ENCODE results near the gene SCAF1. TPM values are rescaled to one million over a fixed set of nuclear protein-coding genes. Genes with fewer than 3 reads are reported as not detected.
A peak's percentile ranks its signal among the peaks of the same experiment; 100 is the strongest.

SCAF1 gene
- total RNA-seq, 1 experiment from 2014 or later = 16.3 TPM

DNA sequence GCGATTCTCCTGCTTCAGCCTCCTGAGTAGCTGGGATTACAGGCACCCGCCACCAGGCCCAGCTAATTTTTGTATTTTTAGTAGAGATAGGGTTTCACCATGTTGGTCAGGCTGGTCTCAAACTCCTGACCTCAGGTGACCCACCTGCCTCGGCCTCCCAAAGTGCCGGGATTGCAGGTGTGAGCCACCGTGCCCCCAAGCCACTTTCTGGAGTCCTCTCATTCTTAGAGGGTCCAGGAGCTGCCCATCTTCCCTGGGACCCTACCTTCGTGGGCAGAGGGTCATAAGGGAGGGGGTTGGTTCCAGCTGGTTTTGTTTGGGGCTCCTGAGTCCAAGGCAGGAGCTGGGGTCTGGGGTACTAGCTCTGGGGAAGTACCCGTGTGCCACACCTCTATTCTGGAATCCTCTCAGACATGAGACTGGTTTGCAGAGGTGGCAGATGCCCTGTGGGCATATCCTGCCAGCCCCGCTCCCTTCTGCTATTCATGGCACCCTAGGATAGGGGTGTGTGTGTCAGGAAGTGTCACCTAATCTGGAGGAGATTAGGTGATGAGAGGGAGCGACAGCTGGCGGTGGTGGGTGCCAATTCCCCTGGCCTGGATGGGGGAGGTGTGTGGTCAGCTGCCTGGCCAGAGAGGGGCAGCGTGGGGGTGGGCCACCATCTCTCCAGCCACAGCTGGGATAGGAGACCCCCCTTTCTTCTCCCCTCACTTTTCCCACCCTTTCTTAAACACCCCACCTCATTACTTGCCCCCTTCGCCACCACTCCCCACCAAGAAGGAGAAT, 37.2 kb downstream of the SCAF1 start:
- Histone ChIP-seq H3K36me3 (peaks cover 39% of the 10 kb centered on the region), H3K9me3 (replicated peaks) (no peaks in the 10 kb centered on the region), H3K4me3 (peak overlapping the region; percentile 94), H3K27ac (peak overlapping the region; percentile 50), H3K4me1 (peaks cover 18% of the 10 kb centered on the region), H3K27me3 (no peaks in the 10 kb centered on the region)
- DNase-seq = peak; percentile 78 to 83

DNA sequence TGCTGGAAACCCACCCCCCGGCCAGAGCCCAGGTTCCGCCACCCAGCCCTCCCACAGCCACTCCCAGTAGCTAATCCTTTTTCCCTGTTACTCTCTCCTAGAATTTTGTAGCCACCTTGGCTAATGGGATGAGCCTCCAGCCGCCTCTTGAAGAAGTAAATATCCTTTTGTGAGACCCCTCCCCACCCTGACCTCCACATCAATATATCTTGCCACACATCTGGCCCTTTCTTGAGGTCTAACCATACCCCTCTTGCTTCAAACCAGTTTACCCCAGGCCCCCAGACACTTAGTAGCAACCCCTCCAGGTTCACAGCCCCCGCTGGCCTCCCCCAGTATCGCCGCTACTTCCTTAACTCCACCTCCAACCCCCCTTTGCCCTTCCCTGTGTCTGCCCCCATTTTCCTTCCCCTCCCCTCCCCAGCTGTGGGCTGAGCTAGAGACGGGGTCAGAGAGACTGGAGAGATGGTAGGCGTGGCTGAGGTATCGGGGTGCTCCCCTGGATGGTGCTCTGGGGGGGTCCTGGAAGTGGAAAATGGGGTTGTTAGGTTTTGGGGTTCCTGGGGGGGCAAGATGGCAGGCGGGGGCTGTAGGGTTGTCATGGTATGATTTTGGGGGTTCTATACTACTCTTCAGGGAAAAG, 37.9 kb downstream of the SCAF1 start:
- Histone ChIP-seq H3K4me3 (peak overlapping the region; percentile 94), H3K36me3 (peaks cover 46% of the 10 kb centered on the region), H3K27ac (peak overlapping the region; percentile 50), H3K9me3 (replicated peaks) (no peaks in the 10 kb centered on the region), H3K27me3 (no peaks in the 10 kb centered on the region), H3K4me1 (peaks cover 18% of the 10 kb centered on the region)
- peak in 1 of 2 experiments; percentile 41 for DNase-seq

DNA sequence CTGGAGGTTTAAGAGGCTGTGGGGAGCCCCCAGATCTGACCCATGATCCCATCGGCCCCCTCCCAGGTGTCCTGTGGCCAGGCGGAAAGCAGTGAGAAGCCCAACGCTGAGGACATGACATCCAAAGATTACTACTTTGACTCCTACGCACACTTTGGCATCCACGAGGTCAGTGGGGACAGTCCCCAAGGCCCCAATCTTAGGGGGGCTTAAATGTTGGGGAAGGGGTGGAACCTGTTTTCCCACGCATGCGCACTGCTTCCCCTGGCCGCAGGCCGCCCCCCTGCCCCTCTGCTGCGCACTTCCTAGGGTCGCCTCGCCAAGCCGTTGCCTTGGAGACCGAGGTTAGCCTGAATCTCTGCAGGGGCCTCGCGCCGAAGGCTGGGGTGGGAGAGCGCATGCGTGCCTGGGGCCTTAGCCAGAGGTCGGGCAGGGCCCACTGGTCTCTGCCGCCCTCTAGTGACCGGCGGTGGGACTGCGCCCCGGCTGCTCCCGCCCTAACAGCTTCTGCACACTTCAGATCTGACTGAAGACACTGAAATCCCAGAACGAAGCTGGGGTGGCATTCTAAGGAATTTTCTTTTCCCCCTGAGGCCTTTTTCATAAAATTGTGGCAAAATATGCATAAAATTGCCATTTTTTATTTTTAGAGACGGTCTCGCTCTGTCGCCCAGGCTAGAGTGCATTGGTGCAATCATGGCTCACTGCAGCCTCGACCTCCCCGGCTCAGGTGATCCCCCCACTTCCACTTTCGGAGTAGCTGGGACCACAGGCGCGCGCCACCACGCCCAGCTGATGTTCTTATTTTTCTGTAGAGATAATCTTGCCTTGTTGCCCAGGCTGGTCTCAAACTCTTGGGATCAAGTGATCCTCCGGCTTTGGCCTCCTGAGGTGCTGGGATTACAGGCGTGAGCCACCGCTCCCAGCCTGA, 38.7 kb downstream of the SCAF1 start:
- Histone ChIP-seq H3K36me3 (peaks cover 53% of the 10 kb centered on the region), H3K27me3 (no peaks in the 10 kb centered on the region), H3K4me3 (peak overlapping the region; percentile 94; the same call in 1 of the 2 replicates), H3K9me3 (replicated peaks) (no peaks in the 10 kb centered on the region), H3K4me1 (peaks cover 18% of the 10 kb centered on the region), H3K27ac (peak overlapping the region; percentile 50; the same call in 1 of the 2 replicates)
- DNase-seq = peak; percentile 92 to 95

DNA sequence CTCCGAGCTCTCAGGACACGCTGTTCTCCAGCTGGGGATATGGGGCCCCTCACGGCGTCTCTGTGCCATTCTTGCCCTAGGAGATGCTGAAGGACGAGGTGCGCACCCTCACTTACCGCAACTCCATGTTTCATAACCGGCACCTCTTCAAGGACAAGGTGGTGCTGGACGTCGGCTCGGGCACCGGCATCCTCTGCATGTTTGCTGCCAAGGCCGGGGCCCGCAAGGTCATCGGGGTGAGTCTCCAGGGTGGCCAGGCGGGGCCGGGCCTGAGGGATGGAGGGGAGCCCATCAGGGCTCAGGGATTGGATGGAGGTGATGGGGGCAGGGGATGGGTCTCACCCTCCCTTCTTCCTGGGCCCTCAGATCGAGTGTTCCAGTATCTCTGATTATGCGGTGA, 39.8 kb downstream of the SCAF1 start:
- H3K9me3 ChIP-seq (replicated peaks) = no peaks in the 10 kb centered on the region
- no peaks in the 10 kb centered on the region for H3K27me3 ChIP-seq
- H3K4me1 ChIP-seq = peaks cover 18% of the 10 kb centered on the region
- H3K4me3 ChIP-seq = no peak overlapping the region
- peaks cover 60% of the 10 kb centered on the region for H3K36me3 ChIP-seq
- DNase-seq = no peak
- H3K27ac ChIP-seq = no peak overlapping the region

DNA sequence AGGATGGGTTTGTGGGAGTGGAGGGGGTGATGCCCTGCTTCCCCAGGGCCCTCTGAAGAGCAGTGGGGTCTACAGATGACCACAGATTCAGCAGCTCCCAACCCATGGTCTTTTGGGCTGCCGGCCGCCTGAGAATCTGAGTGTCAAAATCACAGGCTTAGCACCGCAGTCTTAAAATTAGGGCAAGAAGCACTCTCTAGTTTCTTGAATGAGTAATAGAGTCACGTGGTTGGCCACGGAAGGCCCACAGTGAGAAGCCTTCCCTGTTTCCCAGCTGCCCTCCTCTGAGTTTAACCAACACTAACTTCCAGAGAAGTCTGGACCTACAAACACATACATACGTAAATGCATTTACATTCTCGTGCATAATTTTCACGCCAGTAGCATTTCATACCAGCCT, 40.3 kb downstream of the SCAF1 start:
- Histone ChIP-seq H3K9me3 (replicated peaks) (no peaks in the 10 kb centered on the region), H3K36me3 (peaks cover 64% of the 10 kb centered on the region), H3K4me1 (peaks cover 18% of the 10 kb centered on the region), H3K27ac (no peak overlapping the region), H3K4me3 (no peak overlapping the region), H3K27me3 (no peaks in the 10 kb centered on the region)
- DNase-seq = no peak

DNA sequence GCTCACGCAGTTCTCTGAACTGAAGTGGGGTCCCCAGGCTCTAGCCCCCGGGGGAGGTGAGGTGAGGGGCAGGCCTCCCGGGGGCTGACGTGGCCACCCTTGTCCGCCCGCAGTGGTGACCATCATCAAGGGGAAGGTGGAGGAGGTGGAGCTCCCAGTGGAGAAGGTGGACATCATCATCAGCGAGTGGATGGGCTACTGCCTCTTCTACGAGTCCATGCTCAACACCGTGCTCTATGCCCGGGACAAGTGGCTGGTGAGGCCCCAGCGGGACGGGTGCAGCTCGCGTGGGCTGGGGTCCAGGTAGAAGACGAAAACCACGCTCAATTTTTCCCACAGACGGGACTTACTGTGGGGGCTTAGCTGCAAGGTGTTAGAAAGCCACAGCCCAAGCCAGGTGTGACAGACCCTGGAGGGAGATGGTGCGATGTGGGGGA, 41.8 kb downstream of the SCAF1 start:
- Histone ChIP-seq H3K9me3 (replicated peaks) (no peaks in the 10 kb centered on the region), H3K27ac (no peak overlapping the region), H3K4me3 (no peak overlapping the region), H3K36me3 (peaks cover 74% of the 10 kb centered on the region), H3K27me3 (no peaks in the 10 kb centered on the region), H3K4me1 (peaks cover 17% of the 10 kb centered on the region)
- no peak for DNase-seq

DNA sequence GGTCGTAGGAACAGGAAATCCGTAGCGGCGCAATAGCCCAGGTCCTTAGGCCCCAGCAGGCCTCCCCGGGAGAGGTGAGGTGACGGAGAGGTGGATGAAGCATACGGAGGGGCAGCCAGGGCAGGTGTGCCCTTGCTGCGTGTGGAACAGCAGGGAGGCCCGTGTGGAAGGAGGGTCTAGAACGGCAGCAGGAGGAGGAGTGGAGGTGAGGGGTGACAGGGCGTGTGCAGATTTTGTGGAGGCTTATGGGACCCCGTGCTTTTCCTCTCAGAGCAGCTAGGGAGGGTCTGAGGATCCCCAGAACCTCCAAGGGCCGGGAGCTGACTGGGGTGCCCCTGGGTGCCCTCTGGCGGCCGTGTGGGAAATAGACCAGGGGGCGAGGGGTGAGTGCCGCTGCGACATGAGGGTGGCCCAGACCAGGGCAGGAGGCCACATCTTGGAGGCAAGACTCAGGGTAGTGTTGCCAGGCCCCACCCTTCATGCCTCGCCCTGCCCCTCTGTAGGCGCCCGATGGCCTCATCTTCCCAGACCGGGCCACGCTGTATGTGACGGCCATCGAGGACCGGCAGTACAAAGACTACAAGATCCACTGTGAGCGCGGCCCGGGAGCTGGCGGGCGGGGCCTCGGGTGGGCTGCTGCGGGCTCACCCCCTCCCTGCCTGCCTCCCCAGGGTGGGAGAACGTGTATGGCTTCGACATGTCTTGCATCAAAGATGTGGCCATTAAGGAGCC, 42.4 kb downstream of the SCAF1 start:
- no peaks in the 10 kb centered on the region for H3K9me3 ChIP-seq (replicated peaks)
- peaks cover 13% of the 10 kb centered on the region for H3K4me1 ChIP-seq
- H3K27me3 ChIP-seq = no peaks in the 10 kb centered on the region
- H3K27ac ChIP-seq = no peak overlapping the region
- H3K36me3 ChIP-seq = peaks cover 80% of the 10 kb centered on the region
- DNase-seq = no peak
- no peak overlapping the region for H3K4me3 ChIP-seq

DNA sequence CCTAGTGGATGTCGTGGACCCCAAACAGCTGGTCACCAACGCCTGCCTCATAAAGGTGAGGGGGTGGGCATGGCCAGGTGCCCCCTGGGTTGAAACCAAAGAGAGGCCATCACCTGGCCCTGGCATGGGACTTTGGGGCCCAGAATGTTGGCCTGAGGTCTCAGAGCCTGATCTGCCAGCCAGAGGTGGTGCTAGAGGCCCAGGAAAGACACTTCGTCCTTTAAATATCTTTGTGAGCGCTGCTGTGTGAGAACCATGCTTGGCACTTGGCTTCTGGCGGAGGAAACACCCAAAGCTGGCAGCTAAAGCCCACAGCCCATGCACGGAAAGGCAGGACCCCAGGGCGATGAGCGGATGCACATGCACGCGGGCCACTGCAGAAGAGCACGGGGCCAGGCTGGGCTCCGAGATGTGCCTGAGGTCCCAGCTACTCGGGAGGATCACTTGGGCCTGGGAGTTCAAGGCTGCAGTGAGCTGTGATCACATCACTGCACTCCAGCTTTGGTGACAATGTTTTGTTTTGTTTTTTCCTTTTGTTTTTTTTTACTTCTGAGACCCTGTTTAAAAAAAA, 43.1 kb downstream of the SCAF1 start:
- Histone ChIP-seq H3K27me3 (no peaks in the 10 kb centered on the region), H3K4me1 (peaks cover 8% of the 10 kb centered on the region), H3K27ac (no peak overlapping the region), H3K36me3 (peaks cover 85% of the 10 kb centered on the region), H3K9me3 (replicated peaks) (no peaks in the 10 kb centered on the region), H3K4me3 (no peak overlapping the region)
- no peak for DNase-seq

DNA sequence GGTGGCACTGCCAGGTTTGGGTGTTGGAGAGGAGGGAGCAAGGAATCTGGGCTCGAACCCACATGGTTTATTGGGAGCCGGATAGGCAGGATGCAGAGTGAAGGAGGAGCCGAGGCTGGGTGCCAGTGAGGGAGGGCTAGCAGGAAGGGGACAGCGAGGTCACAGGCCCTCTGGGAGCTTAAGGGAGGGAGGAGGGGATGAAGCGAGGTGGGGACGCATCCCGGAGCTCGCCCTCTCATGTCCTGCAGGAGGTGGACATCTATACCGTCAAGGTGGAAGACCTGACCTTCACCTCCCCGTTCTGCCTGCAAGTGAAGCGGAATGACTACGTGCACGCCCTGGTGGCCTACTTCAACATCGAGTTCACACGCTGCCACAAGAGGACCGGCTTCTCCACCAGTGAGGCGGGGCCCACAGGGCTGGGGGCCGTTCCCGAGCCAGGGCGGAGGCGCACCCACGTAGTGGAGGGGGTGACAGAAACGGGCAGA, 43.9 kb downstream of the SCAF1 start:
- DNase-seq = no peak
- peaks cover 78% of the 10 kb centered on the region for H3K36me3 ChIP-seq

DNA sequence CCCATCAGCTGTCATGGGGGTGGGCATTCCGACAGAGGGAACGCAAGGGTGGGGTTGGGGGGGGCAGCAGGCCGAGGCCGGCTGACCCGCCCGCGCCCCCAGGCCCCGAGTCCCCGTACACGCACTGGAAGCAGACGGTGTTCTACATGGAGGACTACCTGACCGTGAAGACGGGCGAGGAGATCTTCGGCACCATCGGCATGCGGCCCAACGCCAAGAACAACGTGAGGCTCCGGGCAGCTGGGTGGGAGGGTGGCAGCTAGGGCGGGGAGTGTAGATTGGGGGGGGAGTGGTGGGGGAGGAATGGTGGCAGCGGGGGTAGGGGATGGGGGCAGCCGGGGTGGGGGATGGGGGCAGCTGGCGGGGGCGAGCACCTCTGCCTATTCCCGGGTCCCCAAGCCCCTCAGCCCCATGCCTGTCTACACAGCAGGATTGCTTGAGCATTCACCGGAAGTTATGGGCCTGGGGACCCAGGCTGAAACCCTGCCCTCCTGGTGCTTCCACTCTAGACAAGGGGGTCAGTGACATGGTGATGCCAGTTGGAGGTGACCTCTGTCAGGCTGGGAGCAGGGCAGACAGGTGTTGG, 44.6 kb downstream of the SCAF1 start:
- Histone ChIP-seq H3K9me3 (replicated peaks) (no peaks in the 10 kb centered on the region), H3K36me3 (peaks cover 71% of the 10 kb centered on the region), H3K4me1 (0 out of 2 replicates have a peak, but pooled peaks cover 3% of the 10 kb centered on the region), H3K27ac (no peak overlapping the region), H3K4me3 (no peak overlapping the region), H3K27me3 (no peaks in the 10 kb centered on the region)
- no peak for DNase-seq

More for the DNA sequence above, 43.9 kb downstream of the SCAF1 start:
- Histone ChIP-seq H3K4me3 (no peak overlapping the region), H3K4me1 (0 out of 2 replicates have a peak, but pooled peaks cover 5% of the 10 kb centered on the region), H3K27ac (no peak overlapping the region), H3K9me3 (replicated peaks) (no peaks in the 10 kb centered on the region), H3K27me3 (no peaks in the 10 kb centered on the region)

DNA sequence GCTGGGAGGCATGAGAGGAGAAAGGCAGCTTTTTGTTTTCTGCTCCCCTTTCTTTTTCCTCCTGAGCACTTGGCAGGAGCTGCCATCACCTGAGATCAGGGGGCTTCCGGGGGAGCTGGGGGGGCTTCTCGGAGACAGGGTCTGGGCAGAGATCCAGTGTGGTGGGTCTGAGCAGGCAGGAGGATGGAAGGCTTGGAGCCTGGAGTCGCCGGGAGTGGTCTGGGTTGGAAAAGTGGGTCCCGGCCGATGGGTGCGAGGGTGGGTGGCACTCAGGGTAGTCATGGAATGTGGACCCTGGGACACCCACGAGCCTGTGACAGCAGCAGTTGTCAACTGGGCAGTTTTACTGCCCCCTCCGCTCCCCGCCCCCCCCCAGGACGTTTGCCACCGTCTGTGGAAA, 45.1 kb downstream of the SCAF1 start:
- Histone ChIP-seq H3K36me3 (peaks cover 66% of the 10 kb centered on the region), H3K27ac (no peak overlapping the region), H3K27me3 (no peaks in the 10 kb centered on the region), H3K4me3 (no peak overlapping the region), H3K9me3 (replicated peaks) (no peaks in the 10 kb centered on the region), H3K4me1 (0 out of 2 replicates have a peak, but pooled peaks cover 3% of the 10 kb centered on the region)
- DNase-seq = no peak

DNA sequence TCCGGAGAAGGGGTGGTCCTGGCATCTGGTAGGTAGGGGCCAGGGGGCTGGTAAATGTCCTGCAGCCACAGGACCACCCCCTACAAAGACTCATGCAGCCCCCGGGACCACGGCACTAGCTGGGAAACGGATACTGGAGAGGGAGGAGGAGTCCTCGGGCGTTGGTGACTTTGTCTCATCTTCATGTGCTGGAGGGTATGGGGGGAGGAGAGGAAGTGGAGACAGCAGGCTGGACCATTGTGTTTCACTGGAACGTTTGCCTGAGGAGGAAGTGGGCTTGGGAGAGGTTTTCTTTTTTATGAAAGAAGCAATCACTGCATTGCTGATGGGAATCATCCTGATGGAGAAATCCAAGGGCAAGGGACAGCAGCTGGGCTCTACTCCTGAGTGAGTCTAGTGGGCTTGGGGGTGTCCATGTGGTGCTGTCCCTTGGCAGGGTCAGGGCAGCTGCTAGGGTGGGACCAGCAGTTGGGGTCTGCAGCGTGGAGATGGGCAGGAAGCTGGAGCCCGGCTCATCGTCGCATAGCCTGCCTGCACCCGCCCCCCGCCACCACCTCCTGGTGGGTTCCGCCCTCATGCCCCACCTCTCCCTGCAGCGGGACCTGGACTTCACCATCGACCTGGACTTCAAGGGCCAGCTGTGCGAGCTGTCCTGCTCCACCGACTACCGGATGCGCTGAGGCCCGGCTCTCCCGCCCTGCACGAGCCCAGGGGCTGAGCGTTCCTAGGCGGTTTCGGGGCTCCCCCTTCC, 45.7 kb downstream of the SCAF1 start:
- Histone ChIP-seq H3K4me3 (no peak overlapping the region), H3K9me3 (replicated peaks) (no peaks in the 10 kb centered on the region), H3K27me3 (no peaks in the 10 kb centered on the region), H3K27ac (no peak overlapping the region), H3K4me1 (0 out of 2 replicates have a peak, but pooled peaks cover 3% of the 10 kb centered on the region), H3K36me3 (peaks cover 60% of the 10 kb centered on the region)
- DNase-seq = no peak
